ENCODE results near the gene SPEM2.

SPEM2 gene

GRCh38 chr17:7398612-7399011, 26.8 kb upstream of the SPEM2 start:
- no peak for TF ChIP-seq CTCF (IDR thresholded peaks at IDR 0.05; ENCODE audit: insufficient read depth, low read length, poor library complexity, severe bottlenecking)
- no peaks in the 10 kb centered on the region for H3K36me3 ChIP-seq (ENCODE audit: control insufficient read depth, insufficient read depth, low read length)
- H3K27me3 ChIP-seq (replicated peaks; ENCODE audit: control insufficient read depth, insufficient read depth, low read length) = no peaks in the 10 kb centered on the region
- H3K4me3 ChIP-seq (replicated peaks; ENCODE audit: low read depth, low read length) = no peak overlapping the region
- DNase-seq (ENCODE audit: extremely low read depth, insufficient read length) = no peak

GRCh38 chr17:7403043-7403726, 22.2 kb upstream of the SPEM2 start:
- Histone ChIP-seq H3K4me3 (replicated peaks; ENCODE audit: low read depth, low read length) (peak overlapping the region; percentile 93), H3K36me3 (ENCODE audit: control insufficient read depth, insufficient read depth, low read length) (no peaks in the 10 kb centered on the region), H3K27me3 (replicated peaks; ENCODE audit: control insufficient read depth, insufficient read depth, low read length) (no peaks in the 10 kb centered on the region; the same call in 1 of the 2 replicates)
- DNase-seq (ENCODE audit: extremely low read depth, insufficient read length) = no peak
- TF ChIP-seq CTCF (IDR thresholded peaks at IDR 0.05; ENCODE audit: insufficient read depth, low read length, poor library complexity, severe bottlenecking) = no peak

GRCh38 chr17:7403727-7403976, 21.8 kb upstream of the SPEM2 start:
- no peak for TF ChIP-seq CTCF (IDR thresholded peaks at IDR 0.05; ENCODE audit: insufficient read depth, low read length, poor library complexity, severe bottlenecking)
- Histone ChIP-seq H3K4me3 (replicated peaks; ENCODE audit: low read depth, low read length) (peak overlapping the region; percentile 93), H3K27me3 (replicated peaks; ENCODE audit: control insufficient read depth, insufficient read depth, low read length) (no peaks in the 10 kb centered on the region; the same call in 1 of the 2 replicates), H3K36me3 (ENCODE audit: control insufficient read depth, insufficient read depth, low read length) (no peaks in the 10 kb centered on the region)
- no peak for DNase-seq (ENCODE audit: extremely low read depth, insufficient read length)

GRCh38 chr17:7403977-7404736, 21.3 kb upstream of the SPEM2 start, which contains the start of gene TMEM256:
Gene TMEM256 (minus strand): TSS chr17:7404097. CDS start chr17:7404084, 13 bp downstream.
- H3K4me3 ChIP-seq (replicated peaks; ENCODE audit: low read depth, low read length) = peak within 1 kb of the TSS; percentile 93
- H3K36me3 ChIP-seq (ENCODE audit: control insufficient read depth, insufficient read depth, low read length) = no peaks in the 10 kb centered on the region
- DNase-seq (ENCODE audit: extremely low read depth, insufficient read length) = peak; percentile 91
- H3K27me3 ChIP-seq (replicated peaks; ENCODE audit: control insufficient read depth, insufficient read depth, low read length) = no peaks in the 10 kb centered on the region; the same call in 1 of the 2 replicates
- no peak for TF ChIP-seq CTCF (IDR thresholded peaks at IDR 0.05; ENCODE audit: insufficient read depth, low read length, poor library complexity, severe bottlenecking)

- no peak for TF ChIP-seq CTCF (IDR thresholded peaks at IDR 0.05; ENCODE audit: insufficient read depth, low read length, poor library complexity, severe bottlenecking)
- no peak for DNase-seq (ENCODE audit: extremely low read depth, insufficient read length)
- Histone ChIP-seq H3K36me3 (ENCODE audit: control insufficient read depth, insufficient read depth, low read length) (no peaks in the 10 kb centered on the region), H3K27me3 (replicated peaks; ENCODE audit: control insufficient read depth, insufficient read depth, low read length) (no peaks in the 10 kb centered on the region; the same call in 1 of the 2 replicates), H3K4me3 (replicated peaks; ENCODE audit: low read depth, low read length) (peak overlapping the region; percentile 93)
Measured at GRCh38 chr17:7404737-7405349, 20.6 kb upstream of the SPEM2 start.
